ENCODE results near the gene TMEM52. TPM values are rescaled to one million over a fixed set of nuclear protein-coding genes. Genes with fewer than 3 reads are reported as not detected.

Gene TMEM52
- total and polyA plus RNA-seq, 2 of the 8 experiments (the other 6 are each of a cell fraction or from before 2014, with no cell fraction given) = 14.6 to 30.2 TPM

- Histone ChIP-seq H3K4me3 (ENCODE audit: extremely low read depth in 1 of 4, insufficient read depth in 2 of 4, low read depth in 3 of 4, low read length in 4 of 4) (no peak overlapping the region), H2AFZ (ENCODE audit: low read length) (no peak overlapping the region), H3K14ac (ENCODE audit: insufficient read length) (no peak overlapping the region), H3K4me1 (replicated peaks in 1 of 4; ENCODE audit: control insufficient read depth in 3 of 4, insufficient read depth in 4 of 4, low read length in 3 of 4) (no peaks in the 10 kb centered on the region; a peak in 2 of 7 replicates), H3K23me2 (ENCODE audit: low read depth, low read length) (no peaks in the 10 kb centered on the region; the same call in 1 of the 2 replicates), H2BK15ac (ENCODE audit: low read length) (no peak overlapping the region), H4K20me1 (replicated peaks in 1 of 2; ENCODE audit: control insufficient read depth in 1 of 2, insufficient read depth in 2 of 2, low read length in 2 of 2) (no peaks in the 10 kb centered on the region), H2BK120ac (replicated peaks; ENCODE audit: low read depth, low read length) (no peak overlapping the region), H4K91ac (replicated peaks; ENCODE audit: insufficient read length, low read length) (peak overlapping the region; percentile 27), H2BK12ac (ENCODE audit: low read depth, low read length) (no peak overlapping the region), H3K27me3 (replicated peaks in 1 of 4; ENCODE audit: control insufficient read depth in 3 of 4, extremely low read depth in 1 of 4, insufficient read depth in 3 of 4, low read length in 3 of 4) (no peaks in the 10 kb centered on the region; a peak in 1 of 7 replicates), H3K4ac (replicated peaks; ENCODE audit: insufficient read length, low read depth, low read length) (no peak overlapping the region), H3K27ac (ENCODE audit: low read depth, low read length) (no peak overlapping the region), H2AK5ac (ENCODE audit: low read depth, low read length) (no peak overlapping the region), H3K23ac (ENCODE audit: insufficient read length) (no peak overlapping the region), H3K4me2 (ENCODE audit: insufficient read depth in 1 of 2, low read depth in 2 of 2, low read length in 2 of 2) (no peak overlapping the region), H3K56ac (replicated peaks; ENCODE audit: insufficient read length, low read depth, low read length) (no peak overlapping the region), H3K9me3 (ENCODE audit: insufficient read depth in 2 of 2, low read depth in 1 of 2, low read length in 1 of 2) (peaks cover 0 to 15% of the 10 kb centered on the region in 2 experiments; a peak in 1 of 4 replicates), H3K18ac (ENCODE audit: extremely low read depth, low read length) (no peak overlapping the region), H3K79me2 (ENCODE audit: control insufficient read depth in 1 of 2, insufficient read depth in 2 of 2, low read length in 2 of 2) (no peaks in the 10 kb centered on the region), H4K8ac (ENCODE audit: extremely low read depth, insufficient read depth, low read length) (no peak overlapping the region), H3K9ac (replicated peaks in 1 of 4; ENCODE audit: extremely low read depth in 1 of 4, low read depth in 3 of 4, low read length in 3 of 4) (no peak overlapping the region), H2BK20ac (ENCODE audit: low read length) (no peak overlapping the region), H2BK5ac (ENCODE audit: low read depth, low read length) (no peak overlapping the region), H3K36me3 (ENCODE audit: control insufficient read depth in 2 of 4, insufficient read depth in 4 of 4, low read length in 3 of 4) (no peaks in the 10 kb centered on the region), H4K5ac (ENCODE audit: insufficient read length, low read depth, low read length) (no peak overlapping the region), H3K79me1 (ENCODE audit: low read depth, low read length) (no peaks in the 10 kb centered on the region)
- FAIRE-seq = no peak
- no peak for TF ChIP-seq BACH1 (IDR thresholded peaks at IDR 0.05; ENCODE audit: low read length)
- CTCF ChIA-PET (ENCODE audit: partially characterized antibody) = interaction anchor here (0.6 to 1.2 kb wide), 3 partner anchors 21 to 120 kb away, joined by 3 to 4 read pairs (median 3); no protein-coding TSS in a partner anchor
- DNase-seq (ENCODE audit: low read depth in 1 of 2, low spot score in 2 of 2) = no peak
- 91% methylated on average over 16 of the region's 21 CpGs; no CpG with 5 or more reads in 1 of the 2 experiments for WGBS, 2 experiments (ENCODE audit: extremely low coverage in 1 of 2, insufficient coverage in 1 of 2, insufficient read length in 1 of 2, insufficient replicate concordance in 2 of 2, low coverage in 1 of 2, low lambda C conversion rate in 2 of 2, missing lambda C conversion rate in 1 of 2)
- POLR2A ChIA-PET (ENCODE audit: partially characterized antibody) = interaction anchor here (0.6 kb wide), 2 partner anchors 17 to 269 kb away, joined by 3 read pairs; no protein-coding TSS in a partner anchor
Measured at GRCh38 chr1:1926886-1927660, 8.0 kb upstream of the TMEM52 start.

Data from H1 (cell line).